Kidney tubule cell (primary cell): ENCODE data around the gene CD19.
"Not testable (repeated sequence)": the region's sequence is repeated elsewhere in the genome, so short reads cannot be mapped to it uniquely, and the experiment has no call there.

Experiments used
- DNase-seq: peaks from one replicate; pipeline ENCODE4 v3.0.0-alpha.2; 2018; ENCODE audit warnings: low spot score

CD19 gene

DNA sequence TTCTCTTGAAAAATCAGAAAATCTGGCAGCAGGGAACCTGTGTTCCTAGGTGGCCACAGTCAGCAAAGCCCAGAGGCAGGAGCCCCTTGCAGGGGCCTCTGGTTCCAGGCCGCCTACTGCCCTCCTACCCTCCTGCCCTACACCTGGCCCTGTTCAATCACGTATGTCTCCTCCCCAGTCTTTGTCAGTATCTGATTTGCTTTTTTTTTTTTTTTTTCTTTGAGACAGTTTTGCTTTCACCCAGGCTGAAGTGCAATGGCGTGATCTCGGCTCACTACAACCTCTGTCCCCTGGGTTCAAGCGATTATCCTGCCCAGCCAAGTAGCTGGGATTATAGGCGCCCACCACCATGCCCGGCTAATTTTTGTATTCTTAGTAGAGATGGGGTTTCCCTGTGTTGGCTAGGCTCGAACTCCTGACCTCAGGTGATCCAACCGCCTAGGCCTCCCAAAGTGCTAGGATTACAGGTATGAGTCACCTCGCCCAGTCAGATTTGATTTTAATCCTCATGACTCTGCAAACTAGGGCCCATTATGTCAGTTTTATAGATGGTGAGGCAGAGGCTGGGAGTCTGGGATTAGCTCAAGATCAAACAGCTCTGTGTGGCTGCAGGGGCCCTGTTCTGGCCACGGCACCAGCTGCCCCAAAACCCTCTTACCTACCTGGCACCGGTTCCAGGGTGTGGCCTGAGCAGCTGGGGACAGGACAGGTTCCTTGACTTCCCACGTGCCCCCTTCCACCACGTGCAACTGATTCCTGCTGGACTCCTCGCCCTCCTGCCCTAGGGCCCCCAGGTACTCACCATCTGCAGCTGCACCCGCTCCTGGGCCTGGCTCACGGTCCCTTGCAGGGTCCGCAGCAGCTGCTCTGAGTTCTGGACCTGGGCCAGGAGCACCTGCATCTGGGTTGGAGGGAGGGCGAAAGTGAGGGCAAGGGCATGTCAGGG lies 21.4 kb upstream of the CD19 start:
- peak; percentile 38 for DNase-seq

DNA sequence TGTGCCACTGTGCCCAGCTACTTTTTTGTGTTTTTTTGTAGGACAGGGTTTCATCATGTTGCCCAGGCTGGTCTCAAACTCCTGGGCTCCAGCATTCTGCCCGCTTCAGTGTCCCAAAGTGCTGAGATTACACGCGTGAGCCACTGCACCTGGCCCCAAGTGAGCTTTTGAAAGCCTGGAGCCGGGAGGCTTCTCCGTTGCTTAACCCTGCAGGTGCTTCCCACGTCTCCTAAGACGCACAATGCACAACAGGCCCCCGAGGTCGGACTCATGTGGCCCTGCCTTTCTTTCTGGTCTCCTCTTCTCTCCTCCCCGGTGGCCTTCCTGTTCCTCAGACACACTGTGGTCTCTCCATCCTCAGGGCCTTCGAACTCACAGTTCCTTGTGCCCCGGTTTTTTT lies 19.2 kb upstream of the CD19 start:
- DNase-seq, result no peak

DNA sequence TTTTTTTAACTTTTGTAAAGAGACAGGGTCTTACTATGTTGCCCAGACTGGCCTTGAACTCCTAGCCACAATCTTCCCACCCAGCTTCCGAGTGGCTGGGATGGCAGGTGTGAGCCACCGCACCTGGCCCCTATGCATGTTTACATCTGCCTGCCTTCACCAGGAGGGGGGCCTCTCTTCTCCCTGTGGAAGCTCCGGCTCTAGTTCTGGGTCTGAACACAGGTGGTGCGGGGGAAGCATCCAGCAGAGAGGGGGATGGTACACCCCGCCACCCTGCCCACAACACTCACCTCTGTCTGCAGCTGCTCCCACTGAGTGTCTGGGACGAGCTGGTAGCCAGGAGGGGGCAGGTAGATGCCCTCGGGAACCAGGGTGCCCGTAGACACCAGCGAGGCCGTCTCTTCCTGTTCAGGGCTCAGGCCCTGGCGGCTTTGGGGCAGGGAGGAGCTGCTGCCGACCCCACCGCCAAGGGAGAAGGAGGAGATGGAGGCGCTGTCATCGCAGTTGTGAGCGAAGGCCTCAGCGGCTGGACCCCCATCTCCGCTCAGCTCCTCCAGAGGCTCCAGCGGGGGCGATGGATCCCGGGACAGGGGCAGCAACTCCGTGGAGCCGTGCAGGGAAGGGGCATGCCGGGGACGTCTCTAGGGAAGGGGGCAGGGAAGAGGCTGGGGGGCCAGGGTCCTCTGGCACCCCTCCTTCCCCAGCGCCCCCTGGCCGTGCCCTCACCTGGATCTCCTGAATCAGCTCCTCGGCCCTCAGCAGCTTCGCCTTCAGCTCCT lies 17.6 kb upstream of the CD19 start:
- no peak for DNase-seq

DNA sequence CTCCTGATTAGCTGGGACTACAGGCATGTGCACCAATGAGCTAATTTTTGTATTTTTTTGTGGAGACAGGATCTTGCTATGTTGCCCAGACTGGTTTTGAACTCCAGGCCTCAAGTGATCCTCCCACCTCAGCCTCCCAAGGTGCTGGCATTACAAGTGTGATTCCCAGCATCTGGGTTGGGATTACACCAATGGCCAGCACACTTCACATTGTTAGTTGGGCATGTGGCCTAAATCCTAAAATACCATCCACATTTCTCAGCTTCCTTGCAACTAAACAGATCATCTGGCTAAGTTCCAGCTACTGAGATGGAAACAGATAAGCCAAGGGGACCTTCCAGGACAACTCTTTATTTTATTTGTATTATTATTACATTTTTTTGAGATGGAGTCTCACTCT lies 16.6 kb upstream of the CD19 start:
- peak; percentile 10 for DNase-seq

DNA sequence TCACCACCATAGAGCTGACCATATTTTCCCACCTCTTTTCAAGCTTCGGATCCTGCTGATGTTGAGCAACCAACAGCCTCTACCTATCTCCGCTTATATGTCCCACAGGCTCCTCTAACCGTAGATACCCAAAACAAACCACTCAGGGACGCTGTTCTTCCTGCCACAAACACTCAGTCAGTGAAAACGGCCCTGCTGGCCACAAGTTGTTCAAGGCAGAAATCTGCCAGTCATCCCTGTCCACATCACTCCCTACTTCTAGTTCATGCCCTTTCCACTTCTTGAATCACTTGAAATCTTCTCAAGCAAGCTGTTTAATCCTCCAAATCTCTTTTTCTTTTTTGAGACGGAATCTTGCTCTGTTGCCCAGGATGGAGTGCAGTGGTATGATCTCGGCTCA lies 14.7 kb upstream of the CD19 start:
- DNase-seq, result no peak

DNA sequence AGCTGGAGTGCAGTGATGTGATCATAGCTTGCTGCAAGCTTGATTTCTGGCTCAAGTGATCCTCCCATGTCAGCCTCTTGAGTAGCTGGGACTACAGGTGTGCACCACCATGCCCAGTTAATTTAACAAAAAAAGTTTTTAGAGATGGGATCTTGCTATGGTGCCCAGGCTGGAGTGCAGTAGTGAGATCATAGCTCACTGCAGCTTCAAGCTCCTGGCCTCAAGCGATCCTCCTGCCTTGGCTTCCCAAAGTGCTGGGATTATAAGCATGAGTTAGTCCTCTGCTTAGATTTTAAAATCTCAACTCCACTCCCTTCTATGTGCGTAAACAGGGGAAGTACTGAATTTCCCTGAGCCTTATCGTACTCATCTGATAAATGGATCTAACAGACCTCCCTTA lies 13.1 kb upstream of the CD19 start:
- DNase-seq, result no peak

DNA sequence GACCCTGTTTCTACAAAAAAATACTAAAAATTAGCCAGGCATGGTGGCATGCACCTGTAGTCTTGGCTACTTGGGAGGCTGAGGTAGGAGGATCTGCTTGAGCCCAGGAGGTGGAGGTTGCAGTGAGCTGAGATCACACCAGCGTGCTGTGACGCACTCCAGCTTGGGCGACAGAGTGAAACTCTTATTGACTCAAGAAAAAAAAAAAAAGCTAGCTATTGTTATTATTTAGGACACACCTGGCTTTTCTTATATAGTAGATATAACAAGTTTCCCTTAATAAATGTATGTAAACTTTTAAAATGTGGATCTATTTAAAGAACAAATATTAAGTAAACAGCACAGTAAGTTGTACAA lies 8.6 kb upstream of the CD19 start:
- DNase-seq, result no peak

DNA sequence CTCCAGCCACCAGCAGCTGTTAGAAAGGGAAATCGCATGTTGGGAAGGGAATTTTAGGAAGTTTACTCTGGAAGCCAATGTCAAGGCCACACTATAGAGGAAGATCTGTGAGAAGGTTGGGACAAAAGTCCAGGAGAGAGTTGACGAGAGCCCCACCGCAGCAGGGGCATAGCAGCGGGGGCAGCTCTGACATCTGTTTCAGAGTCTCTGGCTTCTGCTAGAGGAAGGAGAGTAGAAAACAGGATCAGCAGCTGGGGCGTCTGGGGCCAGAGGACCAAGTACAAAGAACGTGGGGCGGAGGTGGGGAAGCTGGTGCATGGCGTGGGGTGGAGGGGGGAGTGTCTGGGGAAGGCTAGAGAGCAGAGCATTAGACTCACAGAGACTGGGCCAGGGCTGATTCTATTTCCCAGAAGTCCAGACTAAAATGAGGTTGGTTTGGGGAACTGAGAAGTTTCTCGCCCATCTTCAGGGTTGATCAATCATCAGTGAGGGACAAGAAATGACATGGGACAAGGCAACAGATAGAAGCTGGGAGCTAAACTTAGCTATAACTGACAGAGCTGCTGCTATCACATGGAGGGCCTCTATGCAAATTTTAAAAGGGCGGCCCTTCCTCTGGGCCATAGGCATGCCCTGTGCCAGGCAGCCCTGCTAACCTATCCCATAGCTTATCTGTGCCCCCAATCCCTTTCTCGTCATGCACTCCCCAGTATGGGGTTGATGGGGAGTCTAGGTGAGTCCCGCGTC lies 7.9 kb upstream of the CD19 start:
- DNase-seq, result peak; percentile 6

DNA sequence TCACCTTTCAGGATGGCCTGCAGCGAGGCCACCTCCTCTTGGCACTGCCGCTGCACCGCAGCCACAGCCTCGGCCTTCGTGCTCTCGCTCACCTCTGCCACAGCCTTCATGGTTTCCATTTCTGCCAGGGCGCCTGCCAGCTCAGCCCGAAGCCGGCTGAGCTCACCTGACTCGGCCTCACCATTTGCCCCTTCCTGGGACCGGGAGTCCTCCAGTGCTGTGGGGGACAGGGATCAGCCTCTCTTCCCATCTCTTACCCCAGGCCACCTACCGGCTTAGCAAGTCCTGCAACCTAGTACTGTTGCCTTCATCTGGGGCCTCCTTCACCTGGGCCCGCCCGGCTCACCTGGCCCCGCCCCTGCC lies 7.4 kb upstream of the CD19 start:
- DNase-seq, result no peak

DNA sequence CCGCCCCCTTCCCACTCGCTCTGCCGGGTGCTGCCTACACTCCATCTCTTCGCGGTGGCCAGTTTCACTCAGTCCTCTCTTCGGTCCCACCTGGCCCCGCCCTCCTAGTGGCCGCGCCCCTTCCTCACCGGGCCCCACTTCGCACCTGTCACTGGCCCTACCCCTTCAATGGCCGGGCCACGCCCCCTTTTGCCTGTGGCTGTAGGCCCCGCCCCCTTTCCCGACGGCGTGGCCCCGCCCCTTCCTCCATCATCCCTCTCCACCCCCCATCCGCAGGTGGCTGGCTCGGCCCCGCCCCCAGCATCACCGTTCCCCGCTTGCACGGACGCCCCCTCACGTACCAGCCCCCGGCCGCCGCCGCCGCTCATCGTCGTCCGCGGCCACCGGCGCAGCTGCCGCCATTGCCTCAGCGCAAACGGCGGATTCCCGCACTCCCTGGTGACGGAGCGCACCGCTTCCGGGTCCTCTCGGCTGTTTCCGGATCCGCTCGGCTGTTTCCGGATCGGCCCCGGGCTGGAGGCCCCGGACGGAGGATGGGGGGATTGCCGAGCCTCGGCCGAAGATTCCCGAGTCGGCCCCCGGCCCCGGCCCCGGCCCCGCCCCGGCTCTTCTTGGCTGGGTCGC lies 6.9 kb upstream of the CD19 start, which contains the start of gene RABEP2:
RABEP2 (minus strand) TSS at position 477 of the 624 bp plus-strand sequence; CDS start at position 402, 75 bp downstream.
- peak; percentile 94 for DNase-seq

DNA sequence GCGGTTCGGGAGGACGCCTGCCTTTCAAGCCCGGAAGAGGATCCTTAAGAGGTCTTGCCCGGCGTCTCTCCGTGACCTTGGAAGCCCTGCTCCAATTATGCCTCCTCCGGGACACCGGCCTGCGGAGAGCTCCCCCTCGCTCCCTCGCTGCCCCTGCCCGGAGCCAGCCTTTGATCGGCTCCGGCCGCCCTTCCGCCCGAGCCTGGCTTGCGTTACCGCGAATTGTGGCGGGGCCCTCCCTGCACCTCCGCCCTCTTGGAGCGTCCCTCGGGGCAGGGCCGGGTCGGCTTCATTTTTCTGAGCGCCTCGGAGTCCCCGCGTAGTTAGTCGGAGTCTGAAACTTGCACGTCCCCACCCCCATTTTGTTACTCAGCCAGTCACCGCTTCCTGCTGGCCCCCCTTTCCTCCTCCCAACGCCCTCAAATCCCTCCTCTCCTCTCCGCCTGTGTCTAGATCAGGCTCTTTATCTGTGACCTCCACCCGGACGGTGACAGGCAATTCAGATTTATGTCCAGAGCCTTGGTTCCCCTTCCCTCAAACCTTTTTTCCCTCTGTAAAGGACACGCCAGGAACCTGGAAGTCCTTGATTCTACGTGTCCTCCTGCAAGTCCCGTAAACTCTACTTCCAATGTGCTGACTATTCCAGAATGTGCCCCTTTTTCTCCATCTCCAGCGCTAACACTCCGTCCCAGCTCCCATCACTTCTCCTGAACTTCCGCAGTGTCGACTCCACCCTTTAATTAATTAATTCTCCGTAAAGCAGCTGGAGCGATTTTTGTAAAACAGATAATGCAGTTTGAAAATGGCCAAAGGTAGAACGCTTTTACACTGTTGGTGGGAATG lies 6.2 kb upstream of the CD19 start:
- peak; percentile 79 for DNase-seq

DNA sequence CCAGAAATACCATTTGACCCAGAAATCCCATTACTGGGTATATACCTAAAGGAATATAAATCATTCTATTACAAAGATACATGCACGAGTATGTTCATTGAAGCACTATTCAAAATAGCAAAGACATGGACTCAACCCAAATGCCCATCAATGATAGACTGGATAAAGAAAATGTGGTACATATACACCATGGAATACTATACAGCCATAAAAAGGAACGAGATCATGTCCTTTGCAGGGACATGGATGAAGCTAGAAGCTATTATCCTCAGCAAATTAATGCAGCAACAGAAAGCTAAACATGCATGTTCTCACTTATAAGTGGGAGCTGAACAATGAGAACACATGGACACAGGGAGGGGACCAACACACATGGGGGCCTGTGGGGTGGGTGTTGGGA lies 5.5 kb upstream of the CD19 start:
- not testable (repeated sequence) for DNase-seq

DNA sequence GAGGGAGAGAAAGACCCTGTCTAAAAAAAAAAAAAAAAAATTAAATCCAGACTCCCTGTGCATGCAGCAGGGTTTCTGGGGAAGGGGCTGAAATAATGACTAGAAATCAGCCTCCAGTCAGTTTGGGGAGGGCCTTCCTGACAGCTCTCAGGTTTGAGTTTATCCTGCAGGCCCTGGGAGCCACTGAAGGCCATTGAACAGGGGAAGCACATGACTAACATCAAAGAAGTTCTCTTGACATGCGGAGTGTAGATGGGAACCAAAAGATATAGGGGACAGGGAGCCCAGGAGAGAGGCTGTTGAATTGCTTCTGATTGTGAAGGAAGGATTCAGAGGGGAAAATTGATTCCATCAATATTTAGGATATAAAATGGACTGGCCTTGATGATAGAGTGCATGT lies 4.0 kb upstream of the CD19 start:
- no peak for DNase-seq

DNA sequence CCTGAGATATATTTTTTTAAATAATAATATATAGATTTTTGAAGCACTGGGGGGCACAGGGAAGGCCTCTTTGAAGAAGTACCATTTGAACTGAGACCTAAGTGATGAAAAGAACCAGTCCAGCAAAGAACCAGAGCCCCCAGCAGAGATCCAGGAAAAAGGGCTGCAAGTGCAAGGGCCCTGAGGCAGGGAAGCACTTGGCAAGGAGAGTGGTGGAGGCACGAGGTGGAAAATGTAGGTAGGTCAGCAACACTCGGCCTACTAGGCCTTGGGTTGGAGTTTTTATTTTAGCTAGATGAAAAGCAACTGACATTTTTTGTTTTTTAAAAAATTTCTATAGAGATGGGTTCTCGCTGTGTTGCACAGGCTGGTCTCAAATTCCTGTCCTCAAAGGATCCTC lies 1.6 kb upstream of the CD19 start:
- DNase-seq, result no peak

DNA sequence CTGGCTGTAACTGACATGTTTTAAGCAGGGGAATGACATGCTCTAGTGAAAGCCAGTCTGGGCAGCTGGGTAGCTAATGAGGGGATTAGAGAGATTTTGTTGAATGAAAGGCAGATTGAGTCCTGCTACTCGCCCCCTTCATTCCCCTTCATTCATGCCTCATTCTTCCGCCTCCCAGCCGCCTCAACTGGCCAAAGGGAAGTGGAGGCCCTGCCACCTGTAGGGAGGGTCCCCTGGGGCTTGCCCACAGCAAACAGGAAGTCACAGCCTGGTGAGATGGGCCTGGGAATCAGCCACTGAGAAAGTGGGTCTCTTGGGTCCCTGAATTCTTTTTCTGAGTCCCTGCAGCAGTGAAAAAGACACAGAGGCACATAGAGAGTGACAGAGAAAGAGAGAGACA lies 1.1 kb upstream of the CD19 start:
- DNase-seq, result no peak

DNA sequence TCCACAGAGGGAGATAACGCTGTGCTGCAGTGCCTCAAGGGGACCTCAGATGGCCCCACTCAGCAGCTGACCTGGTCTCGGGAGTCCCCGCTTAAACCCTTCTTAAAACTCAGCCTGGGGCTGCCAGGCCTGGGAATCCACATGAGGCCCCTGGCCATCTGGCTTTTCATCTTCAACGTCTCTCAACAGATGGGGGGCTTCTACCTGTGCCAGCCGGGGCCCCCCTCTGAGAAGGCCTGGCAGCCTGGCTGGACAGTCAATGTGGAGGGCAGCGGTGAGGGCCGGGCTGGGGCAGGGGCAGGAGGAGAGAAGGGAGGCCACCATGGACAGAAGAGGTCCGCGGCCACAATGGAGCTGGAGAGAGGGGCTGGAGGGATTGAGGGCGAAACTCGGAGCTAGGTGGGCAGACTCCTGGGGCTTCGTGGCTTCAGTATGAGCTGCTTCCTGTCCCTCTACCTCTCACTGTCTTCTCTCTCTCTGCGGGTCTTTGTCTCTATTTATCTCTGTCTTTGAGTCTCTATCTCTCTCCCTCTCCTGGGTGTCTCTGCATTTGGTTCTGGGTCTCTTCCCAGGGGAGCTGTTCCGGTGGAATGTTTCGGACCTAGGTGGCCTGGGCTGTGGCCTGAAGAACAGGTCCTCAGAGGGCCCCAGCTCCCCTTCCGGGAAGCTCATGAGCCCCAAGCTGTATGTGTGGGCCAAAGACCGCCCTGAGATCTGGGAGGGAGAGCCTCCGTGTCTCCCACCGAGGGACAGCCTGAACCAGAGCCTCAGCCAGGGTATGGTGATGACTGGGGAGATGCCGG lies 769 bp downstream of the CD19 start:
- DNase-seq, result no peak

DNA sequence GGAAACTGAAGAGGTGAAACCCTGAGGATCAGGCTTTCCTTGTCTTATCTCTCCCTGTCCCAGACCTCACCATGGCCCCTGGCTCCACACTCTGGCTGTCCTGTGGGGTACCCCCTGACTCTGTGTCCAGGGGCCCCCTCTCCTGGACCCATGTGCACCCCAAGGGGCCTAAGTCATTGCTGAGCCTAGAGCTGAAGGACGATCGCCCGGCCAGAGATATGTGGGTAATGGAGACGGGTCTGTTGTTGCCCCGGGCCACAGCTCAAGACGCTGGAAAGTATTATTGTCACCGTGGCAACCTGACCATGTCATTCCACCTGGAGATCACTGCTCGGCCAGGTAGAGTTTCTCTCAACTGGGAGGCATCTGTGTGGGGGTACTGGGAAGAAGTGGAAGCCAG lies 1.4 kb downstream of the CD19 start:
- DNase-seq, result no peak

DNA sequence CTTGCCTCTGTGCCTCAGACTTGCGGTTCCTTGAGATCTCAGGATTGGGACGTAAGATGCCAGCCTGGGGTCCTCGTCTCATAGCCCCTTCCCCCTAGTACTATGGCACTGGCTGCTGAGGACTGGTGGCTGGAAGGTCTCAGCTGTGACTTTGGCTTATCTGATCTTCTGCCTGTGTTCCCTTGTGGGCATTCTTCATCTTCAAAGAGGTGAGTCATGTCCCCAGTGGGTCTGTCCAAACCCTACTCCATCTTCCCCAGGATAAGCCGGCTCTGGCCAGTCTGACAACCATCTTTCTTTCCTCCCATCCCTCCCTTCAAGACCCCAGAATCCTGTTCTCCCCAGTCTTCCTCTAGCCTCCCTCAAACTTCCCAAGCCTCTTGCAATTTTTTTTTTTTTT lies 3.6 kb downstream of the CD19 start:
- no peak for DNase-seq

DNA sequence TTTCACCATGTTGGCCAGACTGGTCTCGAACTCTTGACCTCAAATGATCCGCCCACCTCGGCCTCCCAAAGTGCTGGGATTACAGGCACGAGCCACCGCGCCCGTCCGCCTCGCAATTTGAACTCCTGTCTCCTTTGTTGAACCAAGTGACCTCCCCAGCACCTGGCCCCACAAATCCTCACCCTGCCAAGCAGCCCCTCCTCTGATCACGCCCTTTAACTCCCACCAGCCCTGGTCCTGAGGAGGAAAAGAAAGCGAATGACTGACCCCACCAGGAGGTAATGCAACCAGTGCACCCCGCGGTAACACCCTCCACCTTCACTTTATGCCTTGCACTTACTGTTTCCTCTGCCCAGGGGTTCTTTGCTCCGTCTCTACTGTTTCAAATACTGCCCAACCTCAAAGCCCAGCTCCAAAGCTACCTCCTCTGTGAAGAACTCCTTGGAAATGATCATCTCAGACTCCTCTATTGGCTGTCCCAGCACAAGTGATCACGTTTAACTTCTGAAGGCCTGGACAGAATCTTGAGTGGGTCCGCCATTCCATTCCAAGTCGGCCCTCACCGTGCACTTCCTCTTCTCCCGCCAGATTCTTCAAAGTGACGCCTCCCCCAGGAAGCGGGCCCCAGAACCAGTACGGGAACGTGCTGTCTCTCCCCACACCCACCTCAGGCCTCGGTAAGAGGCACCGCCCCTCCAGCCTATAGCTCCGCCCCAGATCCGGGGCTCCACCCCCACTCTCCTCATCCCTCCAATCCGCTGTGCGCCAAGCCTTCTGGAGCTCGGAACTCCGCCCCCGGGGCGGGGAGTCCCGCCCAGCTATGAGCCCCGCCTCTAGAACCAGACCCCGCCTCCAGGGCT lies 4.4 kb downstream of the CD19 start:
- peak; percentile 51 for DNase-seq
